ENCODE results near the gene ZFYVE28.

The ZFYVE28 gene

DNA sequence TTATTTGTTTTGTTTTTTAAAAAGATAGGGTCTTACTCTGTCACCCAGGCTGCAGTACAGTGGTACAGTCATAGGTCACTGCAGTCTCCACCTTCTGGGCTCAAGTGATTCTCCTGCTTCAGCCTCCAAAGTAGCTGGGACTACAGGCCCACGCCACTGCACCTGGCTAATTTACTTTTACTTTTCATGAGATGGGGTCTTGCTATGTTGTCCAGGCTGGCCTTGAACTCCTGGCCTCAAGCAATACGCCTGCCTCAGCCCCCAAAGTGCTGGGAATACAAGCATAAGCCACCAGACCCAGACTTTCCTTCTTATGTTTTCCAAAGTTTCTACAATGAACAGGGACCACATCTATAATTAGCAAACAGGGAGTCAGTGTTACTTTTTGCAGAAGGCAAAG is 118.7 kb downstream of the ZFYVE28 start:
- Mint-ChIP-seq H3K9me3 (peaks cover 16% of the 10 kb centered on the region), H3K27ac (no peak overlapping the region), H3K4me1 (peaks cover 26% of the 10 kb centered on the region), H3K27me3 (ENCODE audit: low read depth, poor library complexity) (peaks cover 12% of the 10 kb centered on the region), H3K36me3 (ENCODE audit: low read depth) (peaks cover 4% of the 10 kb centered on the region), H3K4me3 (no peak overlapping the region)
- TF ChIP-seq, protein P1, sequence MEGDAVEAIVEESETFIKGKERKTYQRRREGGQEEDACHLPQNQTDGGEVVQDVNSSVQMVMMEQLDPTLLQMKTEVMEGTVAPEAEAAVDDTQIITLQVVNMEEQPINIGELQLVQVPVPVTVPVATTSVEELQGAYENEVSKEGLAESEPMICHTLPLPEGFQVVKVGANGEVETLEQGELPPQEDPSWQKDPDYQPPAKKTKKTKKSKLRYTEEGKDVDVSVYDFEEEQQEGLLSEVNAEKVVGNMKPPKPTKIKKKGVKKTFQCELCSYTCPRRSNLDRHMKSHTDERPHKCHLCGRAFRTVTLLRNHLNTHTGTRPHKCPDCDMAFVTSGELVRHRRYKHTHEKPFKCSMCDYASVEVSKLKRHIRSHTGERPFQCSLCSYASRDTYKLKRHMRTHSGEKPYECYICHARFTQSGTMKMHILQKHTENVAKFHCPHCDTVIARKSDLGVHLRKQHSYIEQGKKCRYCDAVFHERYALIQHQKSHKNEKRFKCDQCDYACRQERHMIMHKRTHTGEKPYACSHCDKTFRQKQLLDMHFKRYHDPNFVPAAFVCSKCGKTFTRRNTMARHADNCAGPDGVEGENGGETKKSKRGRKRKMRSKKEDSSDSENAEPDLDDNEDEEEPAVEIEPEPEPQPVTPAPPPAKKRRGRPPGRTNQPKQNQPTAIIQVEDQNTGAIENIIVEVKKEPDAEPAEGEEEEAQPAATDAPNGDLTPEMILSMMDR (IDR thresholded peaks at IDR 0.05): no peak
- no peak for DNase-seq

DNA sequence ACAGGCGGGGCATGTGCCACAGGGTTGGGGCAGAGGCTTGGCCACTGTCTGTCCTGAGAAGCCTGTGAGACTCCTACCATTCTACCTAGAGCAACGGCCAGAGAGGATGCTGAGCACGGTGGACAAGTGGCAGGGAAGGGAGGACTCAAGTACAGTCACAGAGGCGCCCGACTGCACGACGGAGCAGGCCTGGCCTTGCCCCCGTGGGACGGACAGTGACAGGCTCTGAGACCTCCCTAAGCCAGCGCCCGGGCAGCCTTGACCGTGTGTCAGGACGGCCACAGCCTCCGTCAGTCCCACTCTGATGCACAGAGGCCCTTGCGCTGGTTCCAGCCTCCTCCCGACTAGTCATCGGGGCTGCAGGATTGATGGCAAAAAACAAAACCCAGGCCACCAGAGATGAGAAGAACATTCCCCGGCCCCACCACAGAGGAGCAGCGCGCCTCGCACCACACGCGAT is 119.9 kb downstream of the ZFYVE28 start:
- H3K27ac Mint-ChIP-seq: no peak overlapping the region
- no peak for DNase-seq
- H3K27me3 Mint-ChIP-seq (ENCODE audit: low read depth, poor library complexity): peaks cover 19% of the 10 kb centered on the region
- peaks cover 4% of the 10 kb centered on the region for H3K36me3 Mint-ChIP-seq (ENCODE audit: low read depth)
- TF ChIP-seq, protein P1 (IDR thresholded peaks at IDR 0.05): no peak
- H3K4me3 Mint-ChIP-seq: no peak overlapping the region
- peaks cover 26% of the 10 kb centered on the region for H3K4me1 Mint-ChIP-seq
- peaks cover 26% of the 10 kb centered on the region for H3K9me3 Mint-ChIP-seq

DNA sequence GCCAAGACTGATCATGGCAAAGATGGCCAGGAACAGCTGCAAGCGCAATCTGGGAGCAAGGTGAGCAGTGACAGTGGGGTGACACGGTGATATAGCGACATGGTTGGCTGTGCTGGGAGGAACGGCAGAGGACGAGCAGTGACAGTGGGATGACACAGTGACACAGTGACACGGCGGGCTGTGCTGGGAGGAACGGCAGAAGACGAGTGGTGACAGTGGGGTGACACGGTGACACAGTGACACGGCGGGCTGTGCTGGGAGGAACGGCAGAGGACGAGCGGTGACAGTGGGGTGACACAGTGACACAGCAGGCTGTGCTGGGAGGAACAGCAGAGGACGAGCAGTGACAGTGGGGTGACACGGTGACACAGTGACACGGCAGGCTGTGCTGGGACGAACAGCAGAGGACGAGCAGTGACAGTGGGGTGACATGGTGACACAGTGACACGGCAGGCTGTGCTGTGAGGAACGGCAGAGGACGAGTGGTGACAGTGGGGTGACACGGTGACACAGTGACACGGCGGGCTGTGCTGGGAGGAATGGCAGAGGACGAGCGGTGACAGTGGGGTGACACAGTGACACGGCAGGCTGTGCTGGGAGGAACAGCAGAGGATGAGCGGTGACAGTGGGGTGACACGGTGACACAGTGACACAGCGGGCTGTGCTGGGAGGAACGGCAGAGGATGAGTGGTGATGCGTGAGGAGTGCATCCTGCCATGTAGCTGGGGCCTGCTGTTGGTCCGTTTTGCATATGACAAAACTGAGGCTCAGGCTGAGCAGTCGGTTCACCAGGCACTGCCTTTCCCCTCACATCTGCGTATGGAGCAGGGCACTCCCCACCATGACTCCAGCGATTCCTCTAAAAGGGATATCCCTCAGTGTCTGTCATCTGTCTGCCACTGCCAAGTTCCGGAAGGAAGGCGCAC is 120.6 kb downstream of the ZFYVE28 start:
- no peak for DNase-seq
- Mint-ChIP-seq H3K27ac (peak overlapping the region; percentile 82), H3K9me3 (peaks cover 23% of the 10 kb centered on the region), H3K36me3 (ENCODE audit: low read depth) (peaks cover 4% of the 10 kb centered on the region), H3K27me3 (ENCODE audit: low read depth, poor library complexity) (peaks cover 19% of the 10 kb centered on the region), H3K4me1 (peaks cover 27% of the 10 kb centered on the region), H3K4me3 (no peak overlapping the region)
- TF ChIP-seq, protein P1 (IDR thresholded peaks at IDR 0.05): no peak

DNA sequence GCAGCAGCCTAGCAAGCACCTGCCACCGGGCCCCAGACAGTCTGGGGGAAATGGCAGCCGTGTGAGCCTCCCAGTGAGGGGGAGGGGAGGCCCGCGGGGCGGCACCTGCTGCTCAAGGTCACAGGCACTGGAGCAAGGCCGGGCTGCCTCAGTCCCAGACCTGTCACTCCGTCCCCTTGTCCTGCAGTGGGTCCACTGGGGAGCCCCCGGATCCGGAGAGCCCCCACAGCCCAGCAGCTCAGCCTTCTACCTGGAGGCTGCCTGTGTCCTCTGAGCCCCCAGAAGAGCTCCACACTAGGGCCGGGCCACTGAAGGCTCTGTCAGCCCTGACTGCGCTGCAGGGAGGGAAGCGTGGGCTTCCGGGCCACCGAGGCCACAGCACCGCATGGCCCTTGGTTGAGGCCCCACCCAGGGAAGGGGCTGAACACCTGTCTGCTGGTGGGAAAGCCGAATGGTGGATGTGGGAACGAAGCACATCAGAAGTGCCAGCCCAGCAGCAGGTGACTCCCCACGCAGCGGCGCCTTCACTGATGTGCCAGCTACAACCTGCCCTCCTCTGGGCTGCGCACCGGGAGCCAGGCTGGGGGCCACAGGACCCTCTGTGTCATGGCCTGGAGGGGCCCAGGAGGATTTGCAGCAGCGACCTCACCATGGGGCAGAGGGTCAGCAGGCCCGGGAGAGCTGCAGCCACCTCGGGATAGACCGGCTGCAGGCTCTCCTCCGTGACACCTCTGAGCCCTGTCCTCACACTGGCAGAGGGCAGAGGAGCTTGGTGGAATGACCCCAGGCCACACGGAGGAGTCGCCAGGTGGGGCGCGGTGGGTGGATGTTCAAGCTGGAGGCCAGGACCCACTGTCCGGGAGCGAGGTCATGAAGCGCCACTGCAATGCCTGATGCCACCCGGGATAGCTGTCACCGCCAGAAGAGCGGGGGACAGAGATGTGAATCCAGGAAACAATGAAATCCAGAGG is 121.5 kb downstream of the ZFYVE28 start:
- Mint-ChIP-seq H3K27me3 (ENCODE audit: low read depth, poor library complexity) (peaks cover 22% of the 10 kb centered on the region), H3K9me3 (peaks cover 16% of the 10 kb centered on the region), H3K27ac (peak overlapping the region; percentile 82), H3K36me3 (ENCODE audit: low read depth) (no peaks in the 10 kb centered on the region), H3K4me1 (peaks cover 35% of the 10 kb centered on the region), H3K4me3 (no peak overlapping the region)
- TF ChIP-seq, protein P1 (IDR thresholded peaks at IDR 0.05): no peak
- DNase-seq: no peak

DNA sequence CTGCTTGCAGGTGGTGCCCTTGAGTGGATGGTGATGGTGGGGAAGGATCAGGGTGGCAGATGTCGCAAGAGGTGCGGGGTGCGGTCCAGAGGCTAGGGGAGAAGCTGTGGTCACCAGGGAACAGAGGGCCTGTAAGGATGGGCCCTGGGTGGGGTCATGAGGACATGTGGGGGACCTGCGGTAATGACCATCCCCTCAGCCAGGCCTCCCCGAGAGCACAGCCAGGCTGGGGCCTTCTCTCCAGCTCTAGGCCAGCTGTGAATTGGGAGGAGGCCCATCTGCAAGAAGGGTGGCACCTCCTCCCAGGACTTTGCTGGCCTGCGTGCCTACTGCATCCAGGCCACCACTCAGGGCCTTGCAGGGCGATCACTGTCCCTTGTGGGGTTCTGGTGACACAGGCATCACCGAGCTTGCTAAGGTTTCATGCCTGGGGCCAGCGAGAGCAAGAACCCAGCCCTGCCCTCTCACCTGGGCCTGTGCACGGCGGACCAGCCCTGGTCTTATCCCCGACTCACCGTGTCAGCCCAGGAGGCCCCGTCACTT is 122.5 kb downstream of the ZFYVE28 start:
- H3K27ac Mint-ChIP-seq: no peak overlapping the region
- H3K27me3 Mint-ChIP-seq (ENCODE audit: low read depth, poor library complexity): peaks cover 22% of the 10 kb centered on the region
- no peaks in the 10 kb centered on the region for H3K36me3 Mint-ChIP-seq (ENCODE audit: low read depth)
- peaks cover 11% of the 10 kb centered on the region for H3K9me3 Mint-ChIP-seq
- peaks cover 30% of the 10 kb centered on the region for H3K4me1 Mint-ChIP-seq
- DNase-seq: no peak
- no peak overlapping the region for H3K4me3 Mint-ChIP-seq
- TF ChIP-seq, protein P1 (IDR thresholded peaks at IDR 0.05): no peak
